IMR-90 (cell line): ENCODE results near the gene WWC1. TPM values are rescaled to one million over a fixed set of nuclear protein-coding genes. Genes with fewer than 3 reads are reported as not detected.

Source experiments
- ATAC-seq: fragments of 200-7000 bp; cut with Tn5 transposase; 2 replicates; pipeline ENCODE4 v1.9.1; 2020; ENCODE audit warnings: low read depth, mild to moderate bottlenecking, moderate library complexity
- BruUV-seq: library from RNA; stranded (reverse); fragments of 400-500 nt; replicated peaks from 2 replicates; lab custom pipeline; 2021; lab: Mats Ljungman, UMichigan
- CTCF ChIA-PET: fragments of 300-600 bp; formaldehyde crosslinking; extraction: SDS; loops from one replicate; lab custom pipeline; 2021; ENCODE audit warnings: antibody characterized with exemption; lab: Yijun Ruan, JAX
- POLR2A ChIA-PET: fragments of 300-600 bp; sonication (Branson Sonifier 250); formaldehyde crosslinking; loops from one replicate; lab custom pipeline; 2022; ENCODE audit warnings: antibody characterized with exemption; ENCODE audit not compliant: unreplicated experiment; lab: Charles Lee
- DNase-seq: peaks from one replicate; pipeline ENCODE4 v3.0.0; 2013
- H2AFZ ChIP-seq: replicated peaks from 2 replicates; pipeline ENCODE3; 2013; ENCODE audit warnings: low read length, mild to moderate bottlenecking; ENCODE audit not compliant: poor library complexity
- H2AK5ac ChIP-seq: 2 replicates; pipeline ENCODE4 v1.6.1; 2013; ENCODE audit warnings: low read depth, low read length, inconsistent platforms
- H2AK9ac ChIP-seq: replicated peaks from 2 replicates; pipeline ENCODE3; 2013; ENCODE audit warnings: mild to moderate bottlenecking, low read depth, low read length, moderate library complexity; ENCODE audit not compliant: poor library complexity
- H2BK120ac ChIP-seq: 2 replicates; pipeline ENCODE4 v1.6.1; 2013; ENCODE audit warnings: low read depth, low read length, inconsistent platforms
- H2BK15ac ChIP-seq: 3 replicates; pipeline ENCODE4 v1.6.1; 2013; ENCODE audit warnings: low read depth, low read length, inconsistent platforms
- H2BK20ac ChIP-seq: 2 replicates; pipeline ENCODE4 v1.6.1; 2013; ENCODE audit warnings: low read depth, mild to moderate bottlenecking, inconsistent platforms, low read length, moderate library complexity
- H2BK5ac ChIP-seq: 2 replicates; pipeline ENCODE4 v1.6.1; 2013; ENCODE audit warnings: mild to moderate bottlenecking, low read depth, low read length, inconsistent platforms; ENCODE audit not compliant: poor library complexity, severe bottlenecking
- H3K14ac ChIP-seq: replicated peaks from 2 replicates; pipeline ENCODE4 v1.6.1; 2013; ENCODE audit warnings: low read depth, low read length, inconsistent platforms
- H3K18ac ChIP-seq: 2 replicates; pipeline ENCODE4 v1.6.1; 2013; ENCODE audit warnings: low read depth, low read length, control low read depth
- H3K23ac ChIP-seq: 2 replicates; pipeline ENCODE4 v1.6.1; 2013; ENCODE audit warnings: low read depth, low read length, inconsistent platforms
- H3K27ac ChIP-seq: 2 replicates; pipeline ENCODE4 v1.5.1; 2013; ENCODE audit warnings: mild to moderate bottlenecking, control low read depth, low read length; ENCODE audit not compliant: insufficient read depth
- H3K27me3 ChIP-seq: 2 replicates; pipeline ENCODE4 v1.6.1; 2013; ENCODE audit warnings: low read length; ENCODE audit not compliant: control insufficient read depth, insufficient read depth
- H3K36me3 ChIP-seq: 2 replicates; pipeline ENCODE4 v1.6.1; 2013; ENCODE audit warnings: low read length, mixed read lengths; ENCODE audit not compliant: control insufficient read depth, insufficient read depth
- H3K4ac ChIP-seq: 2 replicates; pipeline ENCODE4 v1.6.1; 2013; ENCODE audit warnings: low read depth, low read length, inconsistent platforms
- H3K4me1 ChIP-seq: 2 replicates; pipeline ENCODE4 v1.6.1; 2013; ENCODE audit warnings: low read length, mixed read lengths; ENCODE audit not compliant: control insufficient read depth, insufficient read depth
- H3K4me2 ChIP-seq: 2 replicates; pipeline ENCODE4 v1.6.1; 2013; ENCODE audit warnings: low read depth, mild to moderate bottlenecking, control low read depth, low read length, moderate library complexity
- H3K4me3 ChIP-seq: 2 replicates; pipeline ENCODE4 v1.5.1; 2013; ENCODE audit warnings: low read depth, mild to moderate bottlenecking, control low read depth, low read length, moderate library complexity; ENCODE audit not compliant: insufficient read depth
- H3K56ac ChIP-seq: 2 replicates; pipeline ENCODE4 v1.6.1; 2013; ENCODE audit warnings: low read length, inconsistent platforms; ENCODE audit not compliant: insufficient read depth; ENCODE audit errors: extremely low read depth
- H3K79me1 ChIP-seq, 2 experiments: 2 replicates each; pipeline ENCODE4 v1.6.1; 2013; ENCODE audit warnings: low read length in 2 of 2, inconsistent platforms in 1 of 2, low read depth in 1 of 2
- H3K9ac ChIP-seq: 2 replicates; pipeline ENCODE4 v1.6.1; 2013; ENCODE audit warnings: low read depth, low read length, control low read depth
- H3K9me1 ChIP-seq: 2 replicates; pipeline ENCODE4 v1.6.1; 2013; ENCODE audit warnings: low read length, inconsistent platforms; ENCODE audit not compliant: insufficient read depth
- H3K9me3 ChIP-seq: 2 replicates; pipeline ENCODE4 v1.6.1; 2013; ENCODE audit warnings: low read length; ENCODE audit not compliant: control insufficient read depth, insufficient read depth
- H4K20me1 ChIP-seq: 2 replicates; pipeline ENCODE4 v1.6.1; 2013; ENCODE audit warnings: low read length, inconsistent platforms; ENCODE audit not compliant: insufficient read depth
- H4K5ac ChIP-seq: 2 replicates; pipeline ENCODE4 v1.6.1; 2013; ENCODE audit warnings: mild to moderate bottlenecking, low read depth, low read length, control low read depth
- H4K8ac ChIP-seq, 2 experiments: 2 replicates each; pipeline ENCODE4 v1.6.1; 2013; ENCODE audit warnings: low read depth in 2 of 2, low read length in 2 of 2, control low read depth in 1 of 2, inconsistent platforms in 1 of 2
- H4K91ac ChIP-seq: 2 replicates; pipeline ENCODE4 v1.6.1; 2013; ENCODE audit warnings: low read depth, low read length, inconsistent platforms; ENCODE audit not compliant: insufficient read depth
- BHLHE40 ChIP-seq: fragments of 150-350 bp; IDR thresholded peaks from 2 replicates; pipeline ENCODE4 v1.6.1; 2016; ENCODE audit warnings: mild to moderate bottlenecking, low read depth, low read length
- CEBPB ChIP-seq: IDR thresholded peaks from 2 replicates; pipeline ENCODE4 v1.6.1; 2012; ENCODE audit warnings: low read depth, low read length, improper control_type of control experiment
- CHD1 ChIP-seq: IDR thresholded peaks from 2 replicates; pipeline ENCODE4 v1.6.1; 2012; ENCODE audit warnings: low read depth, low read length, improper control_type of control experiment
- CTCF ChIP-seq: conservative IDR thresholded peaks from 2 replicates; pipeline ENCODE4 v1.5.1; 2012; ENCODE audit warnings: mild to moderate bottlenecking, low read depth, low read length, improper control_type of control experiment
- FOS ChIP-seq: fragments of 150-350 bp; IDR thresholded peaks from 2 replicates; pipeline ENCODE4 v1.6.1; 2016; ENCODE audit warnings: low read depth, low read length
- MAFK ChIP-seq: IDR thresholded peaks from 2 replicates; pipeline ENCODE4 v1.6.1; 2012; ENCODE audit warnings: low read depth, low read length, improper control_type of control experiment
- MAZ ChIP-seq: IDR thresholded peaks from 2 replicates; pipeline ENCODE4 v1.6.1; 2012; ENCODE audit warnings: low read depth, mild to moderate bottlenecking, low read length, improper control_type of control experiment, moderate library complexity, borderline replicate concordance
- MXI1 ChIP-seq: IDR thresholded peaks from 2 replicates; pipeline ENCODE4 v1.6.1; 2012; ENCODE audit warnings: low read depth, mild to moderate bottlenecking, low read length, moderate library complexity, borderline replicate concordance
- NFE2L2 ChIP-seq: fragments of 150-350 bp; IDR thresholded peaks from 2 replicates; pipeline ENCODE4 v1.6.1; 2016; ENCODE audit warnings: low read depth, mild to moderate bottlenecking, low read length
- POLR2A ChIP-seq: IDR thresholded peaks from 2 replicates; pipeline ENCODE4 v1.6.1; 2012; ENCODE audit warnings: mild to moderate bottlenecking, low read depth, low read length
- RAD21 ChIP-seq: IDR thresholded peaks from 2 replicates; pipeline ENCODE4 v1.6.1; 2012; ENCODE audit warnings: low read length, improper control_type of control experiment
- RCOR1 ChIP-seq: IDR thresholded peaks from 2 replicates; pipeline ENCODE4 v1.6.1; 2012; ENCODE audit warnings: mild to moderate bottlenecking, low read length, improper control_type of control experiment; ENCODE audit not compliant: insufficient replicate concordance
- RFX5 ChIP-seq: IDR thresholded peaks from 2 replicates; pipeline ENCODE4 v1.8.0; 2012; ENCODE audit warnings: low read depth, mild to moderate bottlenecking, low read length, moderate library complexity
- SMC3 ChIP-seq: fragments of 150-350 bp; IDR thresholded peaks from 2 replicates; pipeline ENCODE4 v1.6.1; 2016; ENCODE audit warnings: low read depth, mild to moderate bottlenecking, antibody characterized with exemption, low read length, moderate library complexity
- USF2 ChIP-seq: fragments of 150-350 bp; IDR thresholded peaks from 2 replicates; pipeline ENCODE4 v1.6.1; 2017; ENCODE audit warnings: mild to moderate bottlenecking, antibody characterized with exemption, low read length, low read depth
- WGBS, 2 experiments: methylation state at CpG; one replicate each; pipeline versions ENCODE4 v1.1.5 to v1.1.7; 2013; ENCODE audit warnings: missing lambda C conversion rate in 2 of 2; ENCODE audit not compliant: insufficient read length in 1 of 2; ENCODE audit errors: extremely low coverage in 2 of 2; 5-methylcytosine and 5-hydroxymethylcytosine counted together
- dilution Hi-C: fragments of 300-500 bp; cut with HindIII; formaldehyde crosslinking; loops from one replicate; pipeline ENCODE4 v1.14.3; 2018; ENCODE audit warnings: low sequenced_read_pairs; ENCODE audit not compliant: unreplicated experiment
- in situ Hi-C: fragments of 300-500 bp; cut with MboI; formaldehyde crosslinking; loops from 3 replicates; pipeline ENCODE4 v1.14.3; 2019; ENCODE audit warnings: low sequenced_read_pairs, inconsistent platforms, mixed read lengths
- intact Hi-C: fragments of 100-400 bp; cut with micrococcal nuclease; formaldehyde crosslinking; loops from 2 replicates; pipeline ENCODE4 v1.10.0; 2022
- polyA plus RNA-seq, 3 experiments: library from polyadenylated mRNA; depleted of rRNA; stranded (reverse); fragments of >200 nt; gene quantifications; 2 replicates each; pipeline ENCODE4 v1.2.3, GENCODE V29; 2012; ENCODE audit warnings: low replicate concordance in 1 of 3
- total RNA-seq: library from RNA; depleted of rRNA; stranded (reverse); fragments of >200 nt; gene quantifications from 2 replicates; pipeline ENCODE4 v1.2.3, GENCODE V29; 2012
- TF ChIP-seq, protein P1 (sequence below): fragments of 150-350 bp; IDR thresholded peaks from 2 replicates; pipeline ENCODE4 v1.6.1; 2016; ENCODE audit warnings: low read depth, mild to moderate bottlenecking, low read length, moderate library complexity, borderline replicate concordance

The WWC1 gene
- total and polyA plus RNA-seq, 2 of the 4 experiments (the other 2 are of a cell fraction), result 9.1 to 10.3 TPM

- Histone ChIP-seq H4K20me1 (no peaks in the 10 kb centered on the region), H3K27me3 (no peaks in the 10 kb centered on the region; the same call in 1 of the 2 replicates), H2AK5ac (no peak overlapping the region), H3K18ac (no peak overlapping the region), H3K27ac (no peak overlapping the region), H3K56ac (no peak overlapping the region), H4K5ac (no peak overlapping the region), H2AK9ac (no peak overlapping the region), H3K4me1 (peaks cover 2% of the 10 kb centered on the region; the same call in 1 of the 2 replicates), H3K9ac (no peak overlapping the region), H3K79me1 (no peaks in the 10 kb centered on the region), H2BK15ac (no peak overlapping the region), H2BK120ac (0 out of 2 replicates have a peak overlapping the region, but pooled peaks have one; percentile 10), H3K9me1 (peaks cover 4% of the 10 kb centered on the region; the same call in 1 of the 2 replicates), H3K4me3 (no peak overlapping the region), H3K4ac (no peak overlapping the region), H4K8ac (peak overlapping the region; percentile 30 to 53; a peak in 2 of 4 replicates), H3K36me3 (no peaks in the 10 kb centered on the region), H4K91ac (no peak overlapping the region), H2BK5ac (no peak overlapping the region), H3K23ac (no peak overlapping the region), H3K4me2 (no peak overlapping the region), H2AFZ (peak overlapping the region; percentile 24), H3K9me3 (no peaks in the 10 kb centered on the region), H3K14ac (no peak overlapping the region), H2BK20ac (no peak overlapping the region)
- ChIA-PET POLR2A (no interaction called here), CTCF (interaction anchor here (0.9 to 2.1 kb wide), 3 partner anchors 9 to 245 kb away, joined by 3 to 6 read pairs (median 4); no protein-coding TSS in a partner anchor)
- TF ChIP-seq CHD1 (no peak), POLR2A (no peak), FOS (no peak), MAFK (no peak), CTCF (no peak), NFE2L2 (no peak), CEBPB (no peak), RCOR1 (no peak), MXI1 (no peak), USF2 (no peak), MAZ (no peak), SMC3 (no peak), RFX5 (no peak), RAD21 (no peak), BHLHE40 (no peak)
- TF ChIP-seq, protein P1, sequence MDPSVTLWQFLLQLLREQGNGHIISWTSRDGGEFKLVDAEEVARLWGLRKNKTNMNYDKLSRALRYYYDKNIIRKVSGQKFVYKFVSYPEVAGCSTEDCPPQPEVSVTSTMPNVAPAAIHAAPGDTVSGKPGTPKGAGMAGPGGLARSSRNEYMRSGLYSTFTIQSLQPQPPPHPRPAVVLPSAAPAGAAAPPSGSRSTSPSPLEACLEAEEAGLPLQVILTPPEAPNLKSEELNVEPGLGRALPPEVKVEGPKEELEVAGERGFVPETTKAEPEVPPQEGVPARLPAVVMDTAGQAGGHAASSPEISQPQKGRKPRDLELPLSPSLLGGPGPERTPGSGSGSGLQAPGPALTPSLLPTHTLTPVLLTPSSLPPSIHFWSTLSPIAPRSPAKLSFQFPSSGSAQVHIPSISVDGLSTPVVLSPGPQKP, result no peak
- WGBS, 2 experiments, result no CpG with 5 or more reads among the region's 3 CpGs
- peak; percentile 13 for DNase-seq
- ATAC-seq, result no peak; the same call in 1 of the 2 replicates
- no TSS peak for BruUV-seq
- dilution Hi-C loops, result no loop called here
- intact Hi-C loops, result loop anchor here (1.0 to 5.0 kb wide), 9 partner anchors 45 to 1032 kb away; partner anchors contain the start of genes PANK3, RARS1 and SLIT3
- in situ Hi-C loops, result loop anchor here (5.0 to 25.0 kb wide), 3 partner anchors 217 to 1017 kb away; partner anchors contain the start of gene RARS1
Observed at GRCh38 chr5:168269937-168270330, 21.5 kb upstream of the WWC1 start.
